GM19397 (cell line): ENCODE results near the gene ZNF800.

Experiments used
- ATAC-seq: cut with Tn5 transposase; IDR thresholded peaks from one replicate; pipeline ENCODE4 v1.9.1; 2021; ENCODE audit warnings: mild to moderate bottlenecking, moderate library complexity; ENCODE audit not compliant: unreplicated experiment

ZNF800 gene

GRCh38 chr7:127349881-127350280 lies 42.6 kb downstream of the ZNF800 start:
- ATAC-seq, result no peak

GRCh38 chr7:127348247-127348631 lies 44.3 kb downstream of the ZNF800 start:
- no peak for ATAC-seq

GRCh38 chr7:127347567-127348246 lies 44.8 kb downstream of the ZNF800 start:
- ATAC-seq, result peak; percentile 99

GRCh38 chr7:127346575-127347256 lies 45.8 kb downstream of the ZNF800 start:
- no peak for ATAC-seq

GRCh38 chr7:127342596-127342995 lies 49.9 kb downstream of the ZNF800 start:
- ATAC-seq, result no peak

GRCh38 chr7:127338122-127338521 lies 54.4 kb downstream of the ZNF800 start:
- ATAC-seq, result no peak

- no peak for ATAC-seq
These were observed 54.9 kb downstream of the ZNF800 start for GRCh38 chr7:127337581-127337980.

- ATAC-seq, result no peak
These were observed 56.0 kb downstream of the ZNF800 start for GRCh38 chr7:127336458-127336857.

- no peak for ATAC-seq
These were observed 59.6 kb downstream of the ZNF800 start for GRCh38 chr7:127332880-127333279.

- no peak for ATAC-seq
These were observed 62.4 kb downstream of the ZNF800 start for GRCh38 chr7:127330070-127330469.

- no peak for ATAC-seq
These were observed 69.5 kb downstream of the ZNF800 start for GRCh38 chr7:127322832-127323493.

- ATAC-seq, result no peak
These were observed 70.2 kb downstream of the ZNF800 start for GRCh38 chr7:127322351-127322750.

GRCh38 chr7:127320974-127321373 lies 71.5 kb downstream of the ZNF800 start:
- ATAC-seq, result no peak
